Gastroesophageal sphincter (tissue), 3 donors: ENCODE results near the gene EPHB3.

Experiments
- CTCF ChIP-seq, 4 experiments: fragments of 200-600 bp in 2 of 4; fragments of 450-650 bp in 2 of 4; sonication (generic) in 1 of 4; IDR thresholded peaks; one replicate each; pipeline ENCODE4 v1.5.1; 2017 to 2019; ENCODE audit warnings: antibody characterized with exemption in 4 of 4, mild to moderate bottlenecking in 2 of 4, moderate library complexity in 2 of 4
- EP300 ChIP-seq: sonication (generic); formaldehyde crosslinking; IDR thresholded peaks from one replicate; pipeline ENCODE4 v1.6.1; 2017; ENCODE audit warnings: antibody characterized with exemption, mild to moderate bottlenecking
- POLR2A ChIP-seq, 2 donors: fragments of 450-650 bp; IDR thresholded peaks; one replicate each; pipeline ENCODE4 v1.6.1; 2017; ENCODE audit warnings: antibody characterized with exemption in 2 of 2, mild to moderate bottlenecking in 2 of 2, moderate library complexity in 1 of 2
- POLR2AphosphoS5 ChIP-seq: sonication (generic); formaldehyde crosslinking; IDR thresholded peaks from one replicate; pipeline ENCODE4 v1.6.1; 2017; ENCODE audit warnings: antibody characterized with exemption

- TF ChIP-seq CTCF (IDR thresholded peaks at IDR 0.05) = no peak
- no peak for TF ChIP-seq POLR2A (IDR thresholded peaks at IDR 0.05)
- TF ChIP-seq EP300 = no peak
- TF ChIP-seq POLR2AphosphoS5 = no peak
Observed at GRCh38 chr3:184526088-184526433, 35.5 kb upstream of the EPHB3 start.
